ENCODE results near the gene FNBP1.

Gene FNBP1

DNA sequence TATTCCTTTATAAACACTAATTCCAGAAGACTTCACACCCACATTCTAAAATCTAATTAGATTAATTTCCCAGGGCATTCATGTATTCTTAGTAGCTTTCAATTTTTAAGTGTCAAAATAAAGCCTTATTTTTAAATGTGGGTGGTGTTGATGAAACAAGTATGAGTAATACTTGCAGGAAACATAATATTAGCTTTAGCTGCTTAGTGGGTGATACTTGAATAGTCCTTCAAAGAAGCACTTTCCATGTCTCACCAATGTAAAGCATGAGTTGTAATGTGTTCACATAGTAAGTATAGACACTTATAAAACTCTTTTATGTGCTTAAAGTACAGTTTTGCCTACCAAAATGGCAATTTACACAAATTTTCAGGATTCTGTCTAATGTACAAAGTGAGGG lies 6.9 kb downstream of the FNBP1 start:
- H3K4me3 ChIP-seq (replicated peaks; ENCODE audit: insufficient read depth, low read length) = no peak overlapping the region
- H3K27me3 ChIP-seq (ENCODE audit: insufficient read depth, poor library complexity, severe bottlenecking) = no peaks in the 10 kb centered on the region
- TF ChIP-seq, protein P1, sequence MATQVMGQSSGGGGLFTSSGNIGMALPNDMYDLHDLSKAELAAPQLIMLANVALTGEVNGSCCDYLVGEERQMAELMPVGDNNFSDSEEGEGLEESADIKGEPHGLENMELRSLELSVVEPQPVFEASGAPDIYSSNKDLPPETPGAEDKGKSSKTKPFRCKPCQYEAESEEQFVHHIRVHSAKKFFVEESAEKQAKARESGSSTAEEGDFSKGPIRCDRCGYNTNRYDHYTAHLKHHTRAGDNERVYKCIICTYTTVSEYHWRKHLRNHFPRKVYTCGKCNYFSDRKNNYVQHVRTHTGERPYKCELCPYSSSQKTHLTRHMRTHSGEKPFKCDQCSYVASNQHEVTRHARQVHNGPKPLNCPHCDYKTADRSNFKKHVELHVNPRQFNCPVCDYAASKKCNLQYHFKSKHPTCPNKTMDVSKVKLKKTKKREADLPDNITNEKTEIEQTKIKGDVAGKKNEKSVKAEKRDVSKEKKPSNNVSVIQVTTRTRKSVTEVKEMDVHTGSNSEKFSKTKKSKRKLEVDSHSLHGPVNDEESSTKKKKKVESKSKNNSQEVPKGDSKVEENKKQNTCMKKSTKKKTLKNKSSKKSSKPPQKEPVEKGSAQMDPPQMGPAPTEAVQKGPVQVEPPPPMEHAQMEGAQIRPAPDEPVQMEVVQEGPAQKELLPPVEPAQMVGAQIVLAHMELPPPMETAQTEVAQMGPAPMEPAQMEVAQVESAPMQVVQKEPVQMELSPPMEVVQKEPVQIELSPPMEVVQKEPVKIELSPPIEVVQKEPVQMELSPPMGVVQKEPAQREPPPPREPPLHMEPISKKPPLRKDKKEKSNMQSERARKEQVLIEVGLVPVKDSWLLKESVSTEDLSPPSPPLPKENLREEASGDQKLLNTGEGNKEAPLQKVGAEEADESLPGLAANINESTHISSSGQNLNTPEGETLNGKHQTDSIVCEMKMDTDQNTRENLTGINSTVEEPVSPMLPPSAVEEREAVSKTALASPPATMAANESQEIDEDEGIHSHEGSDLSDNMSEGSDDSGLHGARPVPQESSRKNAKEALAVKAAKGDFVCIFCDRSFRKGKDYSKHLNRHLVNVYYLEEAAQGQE (IDR thresholded peaks at IDR 0.05; ENCODE audit: insufficient replicate concordance, low read depth) = no peak
- TF ChIP-seq GABPA (IDR thresholded peaks at IDR 0.05; ENCODE audit: low read depth) (no peak), POLR2AphosphoS5 (IDR thresholded peaks at IDR 0.05; ENCODE audit: low read depth) (no peak), SPI1 (IDR thresholded peaks at IDR 0.05; ENCODE audit: borderline replicate concordance, low read depth) (no peak), CTCF (IDR thresholded peaks at IDR 0.05; ENCODE audit: insufficient read depth, low read length) (no peak)
- DNase-seq (ENCODE audit: low read depth in 1 of 2, low spot score in 1 of 2) = no peak
- H3K27ac ChIP-seq (replicated peaks) = no peak overlapping the region

DNA sequence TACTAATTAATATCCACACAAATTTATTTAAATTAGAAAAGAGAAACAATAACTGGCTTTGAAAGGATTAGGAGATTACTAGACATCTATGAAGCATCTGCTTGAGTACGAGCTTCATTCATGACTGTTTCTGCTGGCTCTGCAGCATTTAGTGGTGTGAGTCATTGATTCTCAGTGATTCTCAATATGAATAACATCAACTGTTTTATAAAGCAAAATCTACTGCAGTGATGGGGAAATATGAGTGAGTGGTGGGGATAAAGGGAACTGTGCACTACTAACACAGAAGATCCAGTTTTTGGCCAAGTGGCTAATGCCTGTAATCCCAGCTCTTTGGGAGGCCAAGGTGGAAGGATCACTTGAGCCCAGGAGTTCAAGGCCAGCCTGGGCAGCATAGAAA lies 8.4 kb downstream of the FNBP1 start:
- Histone ChIP-seq H3K4me3 (replicated peaks; ENCODE audit: insufficient read depth, low read length) (no peak overlapping the region), H3K27me3 (ENCODE audit: insufficient read depth, poor library complexity, severe bottlenecking) (no peaks in the 10 kb centered on the region), H3K27ac (replicated peaks) (no peak overlapping the region)
- DNase-seq (ENCODE audit: low read depth in 1 of 2, low spot score in 1 of 2) = no peak
- no peak for TF ChIP-seq POLR2AphosphoS5 (IDR thresholded peaks at IDR 0.05; ENCODE audit: low read depth)
- no peak for TF ChIP-seq SPI1 (IDR thresholded peaks at IDR 0.05; ENCODE audit: borderline replicate concordance, low read depth)
- no peak for TF ChIP-seq GABPA (IDR thresholded peaks at IDR 0.05; ENCODE audit: low read depth)
- no peak for TF ChIP-seq CTCF (IDR thresholded peaks at IDR 0.05; ENCODE audit: insufficient read depth, low read length)
- TF ChIP-seq, protein P1 (IDR thresholded peaks at IDR 0.05; ENCODE audit: insufficient replicate concordance, low read depth) = no peak

DNA sequence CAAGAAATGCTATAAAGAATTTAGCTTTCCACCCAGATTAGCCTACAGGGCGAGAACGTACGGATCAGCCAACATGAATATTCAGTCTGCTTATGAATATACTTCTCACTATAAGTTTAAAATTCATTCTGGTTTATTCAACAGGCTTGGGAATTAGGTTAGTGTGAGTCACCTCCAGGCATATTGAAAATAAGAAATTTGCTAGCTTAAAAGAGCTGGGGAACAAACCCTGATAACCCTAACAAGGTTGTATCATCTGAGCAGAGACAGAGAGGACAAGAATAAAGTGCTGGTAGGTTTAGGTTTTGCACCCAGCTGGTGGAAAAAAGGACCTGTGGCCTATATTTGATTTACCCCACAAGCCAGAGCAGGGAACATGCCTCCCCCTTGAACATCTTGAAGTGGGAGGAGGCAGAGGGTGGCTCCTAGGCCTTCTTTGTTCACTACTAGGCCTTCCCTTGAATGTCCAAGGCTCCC lies 12.3 kb downstream of the FNBP1 start:
- Histone ChIP-seq H3K4me3 (replicated peaks; ENCODE audit: insufficient read depth, low read length) (no peak overlapping the region), H3K27ac (replicated peaks) (no peak overlapping the region), H3K27me3 (ENCODE audit: insufficient read depth, poor library complexity, severe bottlenecking) (no peaks in the 10 kb centered on the region)
- TF ChIP-seq CTCF (IDR thresholded peaks at IDR 0.05; ENCODE audit: insufficient read depth, low read length) (no peak), POLR2AphosphoS5 (IDR thresholded peaks at IDR 0.05; ENCODE audit: low read depth) (no peak), SPI1 (IDR thresholded peaks at IDR 0.05; ENCODE audit: borderline replicate concordance, low read depth) (no peak), GABPA (IDR thresholded peaks at IDR 0.05; ENCODE audit: low read depth) (no peak)
- TF ChIP-seq, protein P1 (IDR thresholded peaks at IDR 0.05; ENCODE audit: insufficient replicate concordance, low read depth) = no peak
- no peak for DNase-seq (ENCODE audit: low read depth in 1 of 2, low spot score in 1 of 2)
